ENCODE data around the gene FTO. TPM values are rescaled to one million over a fixed set of nuclear protein-coding genes. Genes with fewer than 3 reads are reported as not detected.
A peak's percentile ranks its signal among the peaks of the same experiment; 100 is the strongest.

Gene FTO
- total and polyA plus RNA-seq, 2 of the 13 experiments (the other 11 are each of a cell fraction or from before 2014, with no cell fraction given), result 41.6 to 55.8 TPM

DNA sequence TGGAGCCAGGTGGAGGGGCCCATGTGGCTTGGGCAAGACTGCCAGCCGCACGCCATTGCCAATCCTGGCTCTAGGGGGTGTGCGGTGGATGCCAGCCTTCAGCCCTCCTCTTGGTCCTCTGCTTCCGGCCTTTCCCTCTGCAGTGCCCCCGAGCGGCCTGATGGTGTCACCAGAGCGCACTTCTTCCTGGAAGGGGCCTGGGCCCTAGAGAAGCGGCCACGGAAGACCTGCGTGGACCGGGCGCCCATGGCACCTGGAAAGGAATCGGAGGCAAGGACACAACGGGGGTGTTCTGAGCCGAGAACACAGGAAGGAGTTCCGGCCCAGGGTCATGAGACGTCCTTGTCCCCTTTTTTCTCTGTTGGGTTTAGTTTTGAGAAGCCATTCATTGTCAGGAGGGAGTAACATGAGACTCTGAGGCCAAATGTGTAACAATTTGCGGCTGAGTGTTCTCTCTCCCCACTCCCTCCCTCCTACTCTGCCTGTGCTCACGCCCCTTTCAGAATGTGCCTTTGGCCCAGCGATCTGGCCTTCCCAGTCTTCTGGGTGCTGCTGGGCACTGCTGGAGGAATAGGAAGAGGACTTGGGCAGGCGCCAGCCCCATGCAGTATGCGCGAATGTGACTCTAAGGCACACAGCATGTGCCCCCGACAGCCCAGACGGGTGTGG, 489.8 kb downstream of the FTO start (continued):
- no peak for TF ChIP-seq ZNF142 (CRISPR knock-in tag; IDR thresholded peaks at IDR 0.05)
- peak; percentile 75 for TF ChIP-seq ZMYM3 (CRISPR knock-in tag; IDR thresholded peaks at IDR 0.05)
- peak; percentile 87 for TF ChIP-seq REPIN1 (CRISPR knock-in tag; IDR thresholded peaks at IDR 0.05; ENCODE audit: borderline replicate concordance, low read depth)
- no peak for TF ChIP-seq BCL3 (CRISPR knock-in tag; IDR thresholded peaks at IDR 0.05)
- no peak for TF ChIP-seq XBP1 (CRISPR knock-in tag; IDR thresholded peaks at IDR 0.05)
- TF ChIP-seq, protein P1, sequence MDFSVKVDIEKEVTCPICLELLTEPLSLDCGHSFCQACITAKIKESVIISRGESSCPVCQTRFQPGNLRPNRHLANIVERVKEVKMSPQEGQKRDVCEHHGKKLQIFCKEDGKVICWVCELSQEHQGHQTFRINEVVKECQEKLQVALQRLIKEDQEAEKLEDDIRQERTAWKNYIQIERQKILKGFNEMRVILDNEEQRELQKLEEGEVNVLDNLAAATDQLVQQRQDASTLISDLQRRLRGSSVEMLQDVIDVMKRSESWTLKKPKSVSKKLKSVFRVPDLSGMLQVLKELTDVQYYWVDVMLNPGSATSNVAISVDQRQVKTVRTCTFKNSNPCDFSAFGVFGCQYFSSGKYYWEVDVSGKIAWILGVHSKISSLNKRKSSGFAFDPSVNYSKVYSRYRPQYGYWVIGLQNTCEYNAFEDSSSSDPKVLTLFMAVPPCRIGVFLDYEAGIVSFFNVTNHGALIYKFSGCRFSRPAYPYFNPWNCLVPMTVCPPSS (IDR thresholded peaks at IDR 0.05), result no peak
- no peak for TF ChIP-seq ZNF724P (CRISPR knock-in tag; IDR thresholded peaks at IDR 0.05; ENCODE audit: borderline replicate concordance)
- no peak for TF ChIP-seq ZNF629 (CRISPR knock-in tag; conservative IDR thresholded peaks at IDR 0.05)
- TF ChIP-seq ZFP41 (CRISPR knock-in tag; IDR thresholded peaks at IDR 0.05; ENCODE audit: borderline replicate concordance), result no peak; the same call in 1 of the 2 replicates
- TF ChIP-seq ZNF580 (CRISPR knock-in tag; IDR thresholded peaks at IDR 0.05; ENCODE audit: borderline replicate concordance, low read depth), result peak; percentile 55; the same call in 1 of the 2 replicates
- TF ChIP-seq PTBP1 (IDR thresholded peaks at IDR 0.05; ENCODE audit: low read depth, low read length, poor library complexity, severe bottlenecking), result peak; percentile 83
- TF ChIP-seq HDAC2 (CRISPR knock-in tag; IDR thresholded peaks at IDR 0.05), result 0 out of 2 replicates have a peak, but pooled peaks have one; percentile 29
- TF ChIP-seq HMG20A (CRISPR knock-in tag; IDR thresholded peaks at IDR 0.05; ENCODE audit: borderline replicate concordance), result peak; percentile 14; the same call in 1 of the 2 replicates
- peak; percentile 62; the same call in 1 of the 2 replicates for TF ChIP-seq CCDC6 (CRISPR knock-in tag; IDR thresholded peaks at IDR 0.05)
- 0 out of 2 replicates have a peak, but pooled peaks have one; percentile 1 for TF ChIP-seq ZNF274 (CRISPR knock-in tag; IDR thresholded peaks at IDR 0.05)
- TF ChIP-seq ZNF362 (CRISPR knock-in tag; IDR thresholded peaks at IDR 0.05; ENCODE audit: borderline replicate concordance), result no peak; the same call in 1 of the 2 replicates
